ENCODE results near the gene SEMA6D. TPM values are rescaled to one million over a fixed set of nuclear protein-coding genes. Genes with fewer than 3 reads are reported as not detected.

The SEMA6D gene
- total RNA-seq, 1 experiment from 2014 or later: not detected

GRCh38 chr15:47750740-47751262, 33.5 kb downstream of the SEMA6D start:
- Histone ChIP-seq H3K9ac (ENCODE audit: low read length) (no peak overlapping the region), H4K20me1 (ENCODE audit: insufficient read depth, low read depth, low read length) (no peaks in the 10 kb centered on the region), H3K27ac (ENCODE audit: low read length) (no peak overlapping the region), H3K36me3 (ENCODE audit: insufficient read depth, low read length) (no peaks in the 10 kb centered on the region), H2AFZ (ENCODE audit: low read length) (no peak overlapping the region), H3K9me2 (replicated peaks; ENCODE audit: insufficient read depth, low read length) (no peaks in the 10 kb centered on the region), H3K4me1 (ENCODE audit: low read length) (no peaks in the 10 kb centered on the region), H3K27me3 (ENCODE audit: low read length) (no peaks in the 10 kb centered on the region), H3K4me3 (ENCODE audit: low read length) (no peak overlapping the region), H3K79me2 (ENCODE audit: low read length) (no peaks in the 10 kb centered on the region), H3K9me3 (ENCODE audit: low read length) (peaks cover 13% of the 10 kb centered on the region), H3K4me2 (ENCODE audit: low read depth, low read length, poor library complexity, severe bottlenecking) (no peak overlapping the region)
- DNase-seq: no peak

GRCh38 chr15:47753591-47753990, 36.3 kb downstream of the SEMA6D start:
- Histone ChIP-seq H2AFZ (ENCODE audit: low read length) (no peak overlapping the region), H3K27ac (ENCODE audit: low read length) (no peak overlapping the region), H3K9me3 (ENCODE audit: low read length) (peaks cover 19% of the 10 kb centered on the region), H3K4me1 (ENCODE audit: low read length) (no peaks in the 10 kb centered on the region), H3K27me3 (ENCODE audit: low read length) (no peaks in the 10 kb centered on the region), H3K9ac (ENCODE audit: low read length) (no peak overlapping the region), H3K79me2 (ENCODE audit: low read length) (no peaks in the 10 kb centered on the region), H4K20me1 (ENCODE audit: insufficient read depth, low read depth, low read length) (no peaks in the 10 kb centered on the region), H3K36me3 (ENCODE audit: insufficient read depth, low read length) (no peaks in the 10 kb centered on the region), H3K4me2 (ENCODE audit: low read depth, low read length, poor library complexity, severe bottlenecking) (no peak overlapping the region), H3K9me2 (replicated peaks; ENCODE audit: insufficient read depth, low read length) (no peaks in the 10 kb centered on the region), H3K4me3 (ENCODE audit: low read length) (no peak overlapping the region)
- DNase-seq: no peak

DNA sequence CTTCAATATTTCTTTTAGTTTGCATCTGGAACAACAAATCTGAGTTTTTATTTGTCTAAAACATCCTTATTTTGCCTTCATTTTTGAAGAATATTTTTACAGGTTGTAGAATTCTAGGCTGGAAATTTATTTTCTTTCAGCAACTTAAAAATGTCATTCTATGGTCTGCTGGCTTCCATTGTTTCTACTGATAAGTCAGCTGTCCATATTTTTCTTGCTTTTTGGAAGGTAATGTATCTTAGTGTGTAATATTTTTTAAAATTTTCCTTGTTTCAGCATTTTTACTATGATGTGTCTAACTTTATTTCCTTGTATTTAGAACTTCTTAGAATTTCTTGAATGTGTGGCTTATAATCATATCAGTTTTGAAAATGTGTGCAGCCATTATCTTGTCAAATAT, 37.0 kb downstream of the SEMA6D start:
- Histone ChIP-seq H3K79me2 (ENCODE audit: low read length) (no peaks in the 10 kb centered on the region), H4K20me1 (ENCODE audit: insufficient read depth, low read depth, low read length) (no peaks in the 10 kb centered on the region), H3K4me1 (ENCODE audit: low read length) (no peaks in the 10 kb centered on the region), H3K9me2 (replicated peaks; ENCODE audit: insufficient read depth, low read length) (no peaks in the 10 kb centered on the region), H3K36me3 (ENCODE audit: insufficient read depth, low read length) (no peaks in the 10 kb centered on the region), H3K9ac (ENCODE audit: low read length) (no peak overlapping the region), H3K27me3 (ENCODE audit: low read length) (no peaks in the 10 kb centered on the region), H3K27ac (ENCODE audit: low read length) (no peak overlapping the region), H3K9me3 (ENCODE audit: low read length) (peaks cover 19% of the 10 kb centered on the region), H3K4me3 (ENCODE audit: low read length) (no peak overlapping the region), H3K4me2 (ENCODE audit: low read depth, low read length, poor library complexity, severe bottlenecking) (no peak overlapping the region), H2AFZ (ENCODE audit: low read length) (no peak overlapping the region)
- no peak for DNase-seq

- Histone ChIP-seq H4K20me1 (ENCODE audit: insufficient read depth, low read depth, low read length) (no peaks in the 10 kb centered on the region), H2AFZ (ENCODE audit: low read length) (no peak overlapping the region), H3K9me3 (ENCODE audit: low read length) (peaks cover 19% of the 10 kb centered on the region), H3K36me3 (ENCODE audit: insufficient read depth, low read length) (no peaks in the 10 kb centered on the region), H3K4me3 (ENCODE audit: low read length) (no peak overlapping the region), H3K4me2 (ENCODE audit: low read depth, low read length, poor library complexity, severe bottlenecking) (no peak overlapping the region), H3K27me3 (ENCODE audit: low read length) (no peaks in the 10 kb centered on the region), H3K79me2 (ENCODE audit: low read length) (no peaks in the 10 kb centered on the region), H3K4me1 (ENCODE audit: low read length) (no peaks in the 10 kb centered on the region), H3K27ac (ENCODE audit: low read length) (no peak overlapping the region), H3K9me2 (replicated peaks; ENCODE audit: insufficient read depth, low read length) (no peaks in the 10 kb centered on the region), H3K9ac (ENCODE audit: low read length) (no peak overlapping the region)
- no peak for DNase-seq
Measured at GRCh38 chr15:47755941-47756340, 38.6 kb downstream of the SEMA6D start.

DNA sequence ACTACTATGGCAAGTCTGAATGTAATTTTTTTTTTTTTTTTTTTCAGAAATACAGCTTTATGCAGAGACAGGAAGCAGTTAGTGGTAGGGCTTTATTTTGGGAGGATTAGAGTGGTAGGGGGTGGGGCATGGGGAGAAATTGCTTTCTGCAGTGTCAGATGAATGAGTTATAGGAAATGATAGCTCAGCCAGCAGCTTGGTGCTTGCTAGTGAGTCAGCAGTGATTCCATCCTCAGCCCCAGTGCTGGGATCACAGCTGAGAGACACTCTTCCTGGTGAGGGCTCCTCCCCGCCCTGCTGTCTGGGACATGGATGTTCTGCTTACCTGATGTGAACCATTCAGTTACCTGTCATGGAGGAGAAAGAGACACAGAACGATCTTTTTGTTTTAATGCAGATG, 39.6 kb downstream of the SEMA6D start:
- H3K79me2 ChIP-seq (ENCODE audit: low read length): no peaks in the 10 kb centered on the region
- H3K27me3 ChIP-seq (ENCODE audit: low read length): no peaks in the 10 kb centered on the region
- peaks cover 19% of the 10 kb centered on the region for H3K9me3 ChIP-seq (ENCODE audit: low read length)
- no peak overlapping the region for H3K4me2 ChIP-seq (ENCODE audit: low read depth, low read length, poor library complexity, severe bottlenecking)
- no peak overlapping the region for H2AFZ ChIP-seq (ENCODE audit: low read length)
- H3K27ac ChIP-seq (ENCODE audit: low read length): no peak overlapping the region
- no peaks in the 10 kb centered on the region for H4K20me1 ChIP-seq (ENCODE audit: insufficient read depth, low read depth, low read length)
- no peaks in the 10 kb centered on the region for H3K4me1 ChIP-seq (ENCODE audit: low read length)
- H3K9ac ChIP-seq (ENCODE audit: low read length): no peak overlapping the region
- DNase-seq: no peak
- H3K36me3 ChIP-seq (ENCODE audit: insufficient read depth, low read length): no peaks in the 10 kb centered on the region
- H3K9me2 ChIP-seq (replicated peaks; ENCODE audit: insufficient read depth, low read length): no peaks in the 10 kb centered on the region
- H3K4me3 ChIP-seq (ENCODE audit: low read length): no peak overlapping the region

- DNase-seq: no peak
- H3K4me2 ChIP-seq (ENCODE audit: low read depth, low read length, poor library complexity, severe bottlenecking): no peak overlapping the region
Measured at GRCh38 chr15:47757331-47757730, 40.0 kb downstream of the SEMA6D start.

GRCh38 chr15:47762621-47763020, 45.3 kb downstream of the SEMA6D start:
- H4K20me1 ChIP-seq (ENCODE audit: insufficient read depth, low read depth, low read length): no peaks in the 10 kb centered on the region
- H3K27me3 ChIP-seq (ENCODE audit: low read length): no peaks in the 10 kb centered on the region
- no peak overlapping the region for H3K4me2 ChIP-seq (ENCODE audit: low read depth, low read length, poor library complexity, severe bottlenecking)
- no peaks in the 10 kb centered on the region for H3K9me3 ChIP-seq (ENCODE audit: low read length)
- H3K36me3 ChIP-seq (ENCODE audit: insufficient read depth, low read length): no peaks in the 10 kb centered on the region
- no peak overlapping the region for H3K27ac ChIP-seq (ENCODE audit: low read length)
- no peaks in the 10 kb centered on the region for H3K9me2 ChIP-seq (replicated peaks; ENCODE audit: insufficient read depth, low read length)
- H2AFZ ChIP-seq (ENCODE audit: low read length): no peak overlapping the region
- no peaks in the 10 kb centered on the region for H3K4me1 ChIP-seq (ENCODE audit: low read length)
- no peak for DNase-seq
- H3K9ac ChIP-seq (ENCODE audit: low read length): no peak overlapping the region
- no peak overlapping the region for H3K4me3 ChIP-seq (ENCODE audit: low read length)
- H3K79me2 ChIP-seq (ENCODE audit: low read length): no peaks in the 10 kb centered on the region

More at GRCh38 chr15:47757331-47757730, 40.0 kb downstream of the SEMA6D start:
- Histone ChIP-seq H2AFZ (ENCODE audit: low read length) (no peak overlapping the region), H3K4me1 (ENCODE audit: low read length) (no peaks in the 10 kb centered on the region), H3K9me3 (ENCODE audit: low read length) (peaks cover 19% of the 10 kb centered on the region), H3K9ac (ENCODE audit: low read length) (no peak overlapping the region), H3K27me3 (ENCODE audit: low read length) (no peaks in the 10 kb centered on the region), H3K79me2 (ENCODE audit: low read length) (no peaks in the 10 kb centered on the region), H3K4me3 (ENCODE audit: low read length) (no peak overlapping the region), H3K9me2 (replicated peaks; ENCODE audit: insufficient read depth, low read length) (no peaks in the 10 kb centered on the region), H3K36me3 (ENCODE audit: insufficient read depth, low read length) (no peaks in the 10 kb centered on the region), H4K20me1 (ENCODE audit: insufficient read depth, low read depth, low read length) (no peaks in the 10 kb centered on the region), H3K27ac (ENCODE audit: low read length) (no peak overlapping the region)

DNA sequence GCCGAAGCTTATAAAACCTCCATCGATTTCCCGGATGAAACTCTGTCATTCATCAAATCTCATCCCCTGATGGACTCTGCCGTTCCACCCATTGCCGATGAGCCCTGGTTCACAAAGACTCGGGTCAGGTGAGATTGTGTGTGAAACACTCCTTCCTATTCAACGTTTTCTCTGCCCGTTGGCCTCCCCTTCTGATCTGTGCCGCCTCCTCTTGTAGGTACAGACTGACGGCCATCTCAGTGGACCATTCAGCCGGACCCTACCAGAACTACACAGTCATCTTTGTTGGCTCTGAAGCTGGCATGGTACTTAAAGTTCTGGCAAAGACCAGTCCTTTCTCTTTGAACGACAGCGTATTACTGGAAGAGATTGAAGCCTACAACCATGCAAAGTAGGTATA, 47.4 kb downstream of the SEMA6D start:
- Histone ChIP-seq H3K4me1 (ENCODE audit: low read length) (no peaks in the 10 kb centered on the region), H2AFZ (ENCODE audit: low read length) (no peak overlapping the region), H3K27me3 (ENCODE audit: low read length) (no peaks in the 10 kb centered on the region), H3K4me2 (ENCODE audit: low read depth, low read length, poor library complexity, severe bottlenecking) (no peak overlapping the region), H3K36me3 (ENCODE audit: insufficient read depth, low read length) (no peaks in the 10 kb centered on the region), H3K9ac (ENCODE audit: low read length) (no peak overlapping the region), H3K27ac (ENCODE audit: low read length) (no peak overlapping the region), H3K79me2 (ENCODE audit: low read length) (no peaks in the 10 kb centered on the region), H3K9me2 (replicated peaks; ENCODE audit: insufficient read depth, low read length) (no peaks in the 10 kb centered on the region), H4K20me1 (ENCODE audit: insufficient read depth, low read depth, low read length) (no peaks in the 10 kb centered on the region), H3K4me3 (ENCODE audit: low read length) (no peak overlapping the region), H3K9me3 (ENCODE audit: low read length) (no peaks in the 10 kb centered on the region)
- DNase-seq: no peak

- Histone ChIP-seq H3K4me2 (ENCODE audit: low read depth, low read length, poor library complexity, severe bottlenecking) (no peak overlapping the region), H2AFZ (ENCODE audit: low read length) (no peak overlapping the region), H3K9ac (ENCODE audit: low read length) (no peak overlapping the region), H3K36me3 (ENCODE audit: insufficient read depth, low read length) (no peaks in the 10 kb centered on the region), H3K4me3 (ENCODE audit: low read length) (no peak overlapping the region), H4K20me1 (ENCODE audit: insufficient read depth, low read depth, low read length) (no peaks in the 10 kb centered on the region), H3K4me1 (ENCODE audit: low read length) (no peaks in the 10 kb centered on the region), H3K9me2 (replicated peaks; ENCODE audit: insufficient read depth, low read length) (no peaks in the 10 kb centered on the region), H3K9me3 (ENCODE audit: low read length) (no peaks in the 10 kb centered on the region), H3K79me2 (ENCODE audit: low read length) (no peaks in the 10 kb centered on the region), H3K27me3 (ENCODE audit: low read length) (no peaks in the 10 kb centered on the region), H3K27ac (ENCODE audit: low read length) (no peak overlapping the region)
- DNase-seq: no peak
Measured at GRCh38 chr15:47766406-47766805, 49.1 kb downstream of the SEMA6D start.
